Heart right ventricle (tissue), 16 donors: ENCODE data around the gene LRRC8D. TPM values are rescaled to one million over a fixed set of nuclear protein-coding genes. Genes with fewer than 3 reads are reported as not detected.

Source experiments
- ATAC-seq, 8 donors: fragments of 200-7000 bp; cut with Tn5 transposase; one replicate each; pipeline ENCODE4 v1.9.1; 2020; ENCODE audit warnings: mild to moderate bottlenecking in 8 of 8, moderate library complexity in 8 of 8, moderate number of reproducible peaks in 1 of 8
- DNase-seq, 2 donors: peaks; one replicate each; pipeline ENCODE4 v3.0.0-alpha.2; 2020
- H3K27ac ChIP-seq, 10 donors: fragments of 200-600 bp; sonication (generic) in 2 of 10; one replicate each; pipeline versions ENCODE4 v1.5.0 to v1.8.0; 2020 to 2022; ENCODE audit warnings: mild to moderate bottlenecking in 3 of 10
- H3K27me3 ChIP-seq, 7 donors: fragments of 200-600 bp; one replicate each; pipeline ENCODE4 v1.8.0; 2021 to 2022; ENCODE audit warnings: mild to moderate bottlenecking in 2 of 7
- H3K36me3 ChIP-seq, 9 donors: fragments of 200-600 bp; sonication (generic) in 1 of 9; one replicate each; pipeline versions ENCODE4 v1.5.0 to v1.8.0; 2020 to 2022; ENCODE audit warnings: mild to moderate bottlenecking in 2 of 9
- H3K4me1 ChIP-seq, 9 donors: fragments of 200-600 bp; sonication (generic) in 1 of 9; one replicate each; pipeline versions ENCODE4 v1.5.0 to v1.8.0; 2020 to 2022; ENCODE audit warnings: mild to moderate bottlenecking in 4 of 9
- H3K4me3 ChIP-seq, 10 donors: fragments of 200-600 bp; sonication (generic) in 2 of 10; one replicate each; pipeline versions ENCODE4 v1.5.0 to v1.8.0; 2020 to 2022; ENCODE audit warnings: mild to moderate bottlenecking in 7 of 10, moderate library complexity in 2 of 10
- H3K9me3 ChIP-seq, 11 donors: fragments of 200-600 bp in 10 of 11; sonication (generic) in 2 of 11; one replicate each; pipeline versions ENCODE4 v1.5.0 to v1.8.0; 2013 to 2022; ENCODE audit warnings: mild to moderate bottlenecking in 2 of 11, control low read depth in 1 of 11, moderate library complexity in 1 of 11
- CTCF ChIP-seq, 9 donors: fragments of 200-600 bp; sonication (generic) in 2 of 9; IDR thresholded peaks; one replicate each; pipeline versions ENCODE4 v1.5.0 to v1.8.0; 2021 to 2022; ENCODE audit warnings: antibody characterized with exemption in 9 of 9, mild to moderate bottlenecking in 5 of 9, moderate library complexity in 1 of 9
- WGBS, 2 donors: extraction: QIAGEN DNeasy Blood & Tissue Kit; methylation state at CpG; one replicate each; pipeline ENCODE4 v1.1.7; 2013; ENCODE audit warnings: inconsistent platforms in 1 of 2; 5-methylcytosine and 5-hydroxymethylcytosine counted together
- intact Hi-C, 10 donors: fragments of 100-400 bp; cut with DNase I; formaldehyde crosslinking; loops; one replicate each; pipeline versions ENCODE4 v1.11.1 to v1.14.2; 2022
- polyA plus RNA-seq, 2 donors: library from polyadenylated mRNA; stranded (reverse); fragments of 200-250 nt; gene quantifications; one replicate each; pipeline ENCODE4 v1.2.3, GENCODE V29; 2013
- total RNA-seq, 10 donors: library from RNA; stranded (reverse); fragmentation: NEBNext Ultra II Directional in 3 of 10; extraction: Animal tissue kit (Norgen Biotek cat#: 25700) in 3 of 10; gene quantifications; one replicate each; pipeline versions ENCODE4 v1.2.1 to v1.2.4, GENCODE V29; 2021 to 2023
- donor health status: Arrhythmogenic right ventricular cardiomyopathy.
- donor health status: ischemic (EF 13 %, LVEDD 7.1; RV severe dilation, severe dysfunction).
- donor health status: healthy with polysubstance abuse.
- donor health status: DM: no; HTN: yes; CAD: no.
- donor health status: DM: no; HTN: no; CAD: no.
- donor health status: ischemic (EF 25% LVEDD 6.9; RV normal size, moderate dysfunction).
- donor health status: ischemic (EF 25% LVEDD 5.7; RV mildly dilated, moderate dysfunction).
- donor health status: healthy.
- donor health status: DM: yes; HTN: yes; CAD: no.
- donor health status: Ischemic cardiomyopathy.
- donor health status: ischemic (EF 35%, LVEDD 5.7; RV mildly dilated, moderate dysfunction).
- donor health status: nonischemic (EF 11% LVEDD 7.7; RV severe dilation, severe dysfunction).
- donor health status: DM: yes; HTN: yes; CAD: no.
- donor health status: PGD.
- donor health status: ischemic (EF 29% LVEDD 5.4; RV normal size, mild dysfunction).
- donor health status: nonischemic (EF 23%, LVEDD 6.1; RV moderate dilation, normal function).

The LRRC8D gene
- total and polyA plus RNA-seq, 12 donors: 3.0 to 11.0 (median 6.6) TPM

GRCh38 chr1:89882348-89883029 is 61.7 kb downstream of the LRRC8D start:
- no peak overlapping the region for H3K27ac ChIP-seq
- ATAC-seq: no peak
- H3K4me1 ChIP-seq: peaks cover 0 to 19% (median 8%) of the 10 kb centered on the region in 9 donors
- no peak for DNase-seq
- WGBS, 2 donors: 81 to 84% methylated on average over 6 of the region's 6 CpGs
- H3K9me3 ChIP-seq: peaks cover 0 to 16% (median 0%) of the 10 kb centered on the region in 11 donors
- intact Hi-C loops: no loop called here
- TF ChIP-seq CTCF (IDR thresholded peaks at IDR 0.05): no peak
- no peaks in the 10 kb centered on the region for H3K27me3 ChIP-seq
- no peaks in the 10 kb centered on the region for H3K36me3 ChIP-seq
- no peak overlapping the region for H3K4me3 ChIP-seq

- ATAC-seq (no peak), DNase-seq (no peak)
- Histone ChIP-seq H3K4me3 (no peak overlapping the region), H3K36me3 (no peaks in the 10 kb centered on the region), H3K4me1 (peaks cover 0 to 17% (median 6%) of the 10 kb centered on the region in 9 donors), H3K27ac (no peak overlapping the region), H3K9me3 (peaks cover 0 to 16% (median 0%) of the 10 kb centered on the region in 11 donors), H3K27me3 (no peaks in the 10 kb centered on the region)
- intact Hi-C loops: no loop called here
- TF ChIP-seq CTCF (IDR thresholded peaks at IDR 0.05): no peak
- 97 to 98% methylated on average over 6 of the region's 6 CpGs for WGBS, 2 donors
These were observed 62.2 kb downstream of the LRRC8D start for GRCh38 chr1:89883030-89883379.

GRCh38 chr1:89884718-89885596 is 64.1 kb downstream of the LRRC8D start:
- ATAC-seq: no peak

More at GRCh38 chr1:89884718-89885596, 64.1 kb downstream of the LRRC8D start:
- WGBS, 2 donors: 90% methylated on average over 6 of the region's 6 CpGs
- intact Hi-C loops: no loop called here
- DNase-seq: no peak
- H3K4me3 ChIP-seq: no peak overlapping the region
- H3K36me3 ChIP-seq: no peaks in the 10 kb centered on the region
- H3K27ac ChIP-seq: no peak overlapping the region
- peaks cover 0 to 16% (median 0%) of the 10 kb centered on the region in 11 donors for H3K9me3 ChIP-seq
- no peaks in the 10 kb centered on the region for H3K27me3 ChIP-seq
- no peak for TF ChIP-seq CTCF (IDR thresholded peaks at IDR 0.05)
- peaks cover 0 to 18% (median 0%) of the 10 kb centered on the region in 9 donors for H3K4me1 ChIP-seq
